ENCODE results near the gene TEX48.

TEX48 gene

GRCh38 chr9:114666851-114667250, 15.1 kb downstream of the TEX48 start:
- DNase-seq (ENCODE audit: low spot score) = no peak

DNA sequence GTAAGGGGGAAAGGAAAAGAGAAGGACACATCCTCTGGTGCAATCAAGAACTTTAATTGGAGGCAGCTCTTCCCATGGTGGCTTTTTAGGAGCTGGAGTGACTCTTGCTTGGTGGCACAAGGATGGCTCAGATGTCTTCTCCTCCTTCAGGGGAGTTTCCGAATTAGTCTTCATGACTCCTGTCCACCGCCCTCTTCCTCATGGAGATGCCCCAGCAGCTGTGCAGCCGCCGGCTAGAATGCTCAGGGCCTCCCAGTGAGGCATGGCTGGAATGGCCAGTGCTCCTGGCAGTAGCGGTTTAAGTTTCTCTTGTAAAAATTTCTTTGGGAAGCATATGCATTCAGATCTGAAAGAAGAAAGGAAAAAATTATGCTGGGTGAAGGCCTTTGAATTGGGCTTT, 15.6 kb downstream of the TEX48 start:
- no peak for DNase-seq (ENCODE audit: low spot score)

GRCh38 chr9:114664181-114664580, 17.8 kb downstream of the TEX48 start:
- DNase-seq (ENCODE audit: low spot score) = no peak

GRCh38 chr9:114662081-114662989, 19.7 kb downstream of the TEX48 start:
- DNase-seq (ENCODE audit: low spot score) = peak; percentile 76

DNA sequence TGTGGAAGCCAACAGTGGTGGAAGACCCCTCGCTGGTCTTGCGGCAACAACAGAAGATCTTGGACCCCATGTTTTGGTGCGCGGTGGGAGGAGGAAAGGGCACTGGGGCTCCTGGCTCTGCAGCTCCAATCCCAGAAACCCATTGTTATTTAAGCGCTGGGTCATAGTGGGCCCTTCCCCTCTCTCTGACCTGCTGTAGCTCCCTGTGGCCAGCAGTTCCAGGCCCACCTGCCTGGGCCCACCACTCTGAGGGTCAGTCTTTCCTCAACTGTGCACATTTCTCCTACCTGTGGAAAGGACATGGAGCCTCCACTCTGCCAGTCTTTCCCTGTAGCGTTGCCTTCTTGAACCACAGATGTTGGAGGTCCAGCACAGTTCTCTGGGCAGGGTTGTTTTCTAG, 24.3 kb downstream of the TEX48 start, which contains the start of gene TEX53:
Gene TEX53, minus strand, starts transcription at position 101 of the 400 bp plus-strand sequence. Its CDS starts 31 bp downstream, at position 70.
- no peak for DNase-seq (ENCODE audit: low spot score)

DNA sequence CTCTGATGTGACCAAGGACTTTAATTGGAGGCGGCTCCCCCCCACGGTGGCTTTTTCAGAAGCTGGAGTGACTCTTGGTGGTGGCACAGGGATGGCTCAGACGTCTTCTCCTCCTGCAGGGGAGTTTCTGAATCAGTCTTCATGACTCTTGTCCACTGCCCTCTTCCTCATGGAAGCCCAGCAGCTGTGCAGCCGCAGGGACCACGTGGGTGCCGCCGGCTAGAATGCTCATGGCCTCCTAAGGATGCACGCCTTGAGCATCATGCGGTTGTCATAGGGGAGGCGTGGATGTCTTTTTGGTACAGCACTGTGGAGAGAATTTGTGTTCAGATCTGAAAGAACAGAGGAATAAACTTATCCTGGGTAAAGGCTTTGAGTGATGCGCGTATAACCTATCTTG, 25.7 kb downstream of the TEX48 start:
- DNase-seq (ENCODE audit: low spot score) = no peak

DNA sequence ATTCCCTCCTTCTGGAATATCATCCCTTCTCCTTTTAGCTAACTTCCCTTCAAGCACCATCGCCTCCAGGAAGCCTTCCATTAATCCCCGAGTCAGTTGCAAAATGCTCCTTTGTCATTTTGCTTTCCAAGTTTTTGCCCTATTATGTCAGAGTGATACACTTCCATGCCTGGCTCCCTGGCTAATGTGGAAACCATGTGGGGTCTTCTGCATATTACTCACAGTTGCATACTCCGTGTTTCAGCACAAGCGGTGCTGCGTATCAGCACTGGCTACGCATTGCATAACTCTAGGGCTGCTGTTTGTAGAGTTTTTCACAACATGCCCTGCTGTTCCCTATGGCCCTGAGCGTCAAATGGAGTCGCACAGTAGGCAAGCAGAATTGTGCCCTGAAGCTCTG, 26.3 kb downstream of the TEX48 start:
- DNase-seq (ENCODE audit: low spot score) = no peak

GRCh38 chr9:114653556-114654159, 28.3 kb downstream of the TEX48 start:
- DNase-seq (ENCODE audit: low spot score) = peak; percentile 78

GRCh38 chr9:114652776-114653555, 29.0 kb downstream of the TEX48 start:
- no peak for DNase-seq (ENCODE audit: low spot score)

DNA sequence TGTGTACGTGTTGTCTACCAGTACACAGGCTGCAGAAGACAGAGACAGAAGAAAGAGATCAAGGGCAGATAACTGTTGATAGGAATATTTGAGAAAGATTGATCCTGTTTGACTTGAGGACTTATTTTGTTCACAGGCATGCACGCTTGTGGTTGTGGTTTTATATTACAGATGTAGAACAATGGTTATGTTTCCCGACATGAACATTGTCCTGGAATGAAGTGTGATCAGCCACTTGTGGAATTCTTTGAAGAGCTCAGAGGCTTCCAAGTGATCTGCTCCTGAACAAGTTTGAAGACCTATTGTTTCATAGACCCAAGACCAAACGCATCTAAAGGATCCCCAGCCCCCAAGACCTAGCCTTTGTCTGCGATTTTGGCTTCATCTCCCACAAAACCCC, 38.1 kb downstream of the TEX48 start:
- no peak for DNase-seq (ENCODE audit: low spot score)

- no peak for DNase-seq (ENCODE audit: low spot score)
Observed at GRCh38 chr9:114643001-114643400, 39.0 kb downstream of the TEX48 start.

DNA sequence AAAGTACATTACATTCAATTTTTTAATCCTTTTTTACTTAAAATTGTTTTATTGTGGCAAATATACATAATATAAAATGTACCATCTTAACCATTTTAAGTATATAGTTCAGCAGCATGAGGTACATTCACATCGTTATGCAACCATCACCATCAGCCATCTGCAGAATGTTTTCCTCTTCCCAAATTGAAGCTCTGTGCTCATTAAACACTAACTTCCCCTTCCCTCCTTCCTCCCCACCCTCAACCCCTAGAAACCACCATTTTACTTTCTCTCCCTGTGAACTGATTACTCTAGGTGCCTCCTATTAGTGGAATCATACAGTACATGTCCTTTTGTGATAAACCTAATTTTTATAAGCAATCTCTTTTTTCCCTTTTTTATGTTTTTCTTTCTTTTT, 40.0 kb downstream of the TEX48 start:
- DNase-seq (ENCODE audit: low spot score) = no peak

GRCh38 chr9:114638404-114638803, 43.6 kb downstream of the TEX48 start:
- no peak for DNase-seq (ENCODE audit: low spot score)

DNA sequence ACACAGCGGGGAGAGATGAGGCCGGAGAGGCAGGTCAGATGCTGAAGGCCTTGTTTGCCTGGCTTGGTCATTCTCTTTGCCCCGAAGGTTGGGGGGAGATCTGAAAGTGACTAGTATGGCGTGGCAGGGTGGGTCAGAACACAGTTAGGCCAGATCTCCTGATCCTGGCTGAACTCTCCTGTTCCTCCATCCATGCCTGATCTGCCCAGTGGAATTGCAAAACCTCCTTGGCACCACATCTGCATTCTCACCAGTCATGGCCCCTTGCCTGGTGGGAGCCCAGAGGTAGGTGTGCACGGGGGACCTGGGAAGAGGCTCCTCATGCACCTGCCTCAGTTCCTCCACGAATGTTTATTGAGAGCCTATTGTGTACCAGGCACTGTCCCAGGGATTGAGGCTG, 47.6 kb downstream of the TEX48 start:
- no peak for DNase-seq (ENCODE audit: low spot score)

DNA sequence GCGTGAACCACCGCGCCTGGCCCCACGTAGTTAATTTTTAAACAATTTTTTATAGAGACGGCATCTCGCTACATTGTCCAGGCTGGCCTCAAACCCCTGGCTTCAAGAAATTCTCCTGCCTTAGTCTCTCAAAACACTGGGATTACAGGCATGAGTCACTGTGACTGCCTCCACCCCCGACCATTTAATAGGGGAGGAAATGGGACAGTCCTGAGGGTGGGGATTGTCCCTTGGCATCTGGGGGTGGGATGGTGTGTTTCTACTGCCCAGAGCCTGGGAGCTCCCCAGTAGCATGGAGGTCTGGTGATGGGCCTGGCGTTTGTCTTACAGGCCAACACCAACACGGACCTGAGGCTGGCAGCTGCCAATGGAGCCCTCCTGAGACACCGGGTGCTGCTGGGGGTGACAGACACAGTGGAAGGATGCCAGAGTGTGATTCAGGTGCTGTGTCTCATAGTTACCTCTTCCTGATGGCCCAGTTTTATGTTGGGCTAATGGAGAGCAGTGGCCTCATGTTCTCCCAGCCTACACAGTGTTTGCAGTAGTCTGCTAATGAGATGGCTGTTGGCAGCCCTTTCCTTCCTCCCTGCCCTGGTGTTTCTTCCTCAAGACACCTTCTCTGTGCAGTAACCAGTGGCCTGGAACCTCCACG, 48.4 kb downstream of the TEX48 start:
- no peak for DNase-seq (ENCODE audit: low spot score)

DNA sequence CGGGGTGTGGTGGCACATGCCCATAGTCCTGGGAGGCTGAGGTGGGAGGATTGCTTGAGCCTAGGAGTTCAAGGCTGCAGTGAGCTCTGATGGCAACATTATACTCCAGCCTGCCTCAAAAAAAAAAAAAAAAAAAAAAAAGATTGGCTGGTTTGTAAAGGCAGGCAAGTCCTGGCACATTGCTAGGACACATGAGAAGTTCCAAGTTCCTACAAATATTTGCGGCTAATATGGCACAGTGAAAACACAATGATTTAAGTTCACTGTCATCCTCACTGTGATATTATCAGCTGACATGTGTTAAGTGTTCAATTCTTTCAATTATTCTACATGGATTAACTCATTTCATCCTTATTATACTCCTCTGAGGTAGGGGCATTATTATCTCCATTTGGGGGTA, 50.8 kb downstream of the TEX48 start:
- DNase-seq (ENCODE audit: low spot score) = no peak

DNA sequence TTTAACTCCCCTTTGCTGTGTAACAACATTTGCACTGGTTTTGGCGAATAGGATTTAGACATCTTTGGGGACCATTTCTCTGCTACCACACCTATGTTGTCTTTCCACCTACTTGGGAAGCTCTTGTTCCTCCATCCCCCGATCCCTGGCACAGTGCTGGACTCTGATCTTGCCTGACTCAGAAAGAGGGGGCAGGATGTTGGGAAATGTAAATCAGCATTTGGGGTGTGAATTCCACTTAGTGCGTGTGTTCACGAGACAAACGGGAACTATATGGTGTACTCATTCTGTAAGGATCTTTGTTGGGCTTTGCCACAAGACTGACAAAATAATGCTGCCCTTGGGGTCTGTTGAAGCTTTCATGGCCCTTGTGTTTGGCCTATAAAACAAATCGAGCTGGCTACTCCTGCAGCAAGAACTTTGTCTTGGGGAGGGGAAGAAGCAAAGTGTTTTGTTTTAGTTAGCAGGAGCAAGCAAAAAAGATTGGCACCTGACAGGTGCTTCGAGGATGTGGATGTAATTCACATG, 52.4 kb downstream of the TEX48 start:
- no peak for DNase-seq (ENCODE audit: low spot score)

GRCh38 chr9:114627553-114627952, 54.4 kb downstream of the TEX48 start:
- no peak for DNase-seq (ENCODE audit: low spot score)

- no peak for DNase-seq (ENCODE audit: low spot score)
Observed at GRCh38 chr9:114626415-114627020, 55.5 kb downstream of the TEX48 start.

- DNase-seq (ENCODE audit: low spot score) = no peak
Observed at GRCh38 chr9:114624677-114625076, 57.3 kb downstream of the TEX48 start.

DNA sequence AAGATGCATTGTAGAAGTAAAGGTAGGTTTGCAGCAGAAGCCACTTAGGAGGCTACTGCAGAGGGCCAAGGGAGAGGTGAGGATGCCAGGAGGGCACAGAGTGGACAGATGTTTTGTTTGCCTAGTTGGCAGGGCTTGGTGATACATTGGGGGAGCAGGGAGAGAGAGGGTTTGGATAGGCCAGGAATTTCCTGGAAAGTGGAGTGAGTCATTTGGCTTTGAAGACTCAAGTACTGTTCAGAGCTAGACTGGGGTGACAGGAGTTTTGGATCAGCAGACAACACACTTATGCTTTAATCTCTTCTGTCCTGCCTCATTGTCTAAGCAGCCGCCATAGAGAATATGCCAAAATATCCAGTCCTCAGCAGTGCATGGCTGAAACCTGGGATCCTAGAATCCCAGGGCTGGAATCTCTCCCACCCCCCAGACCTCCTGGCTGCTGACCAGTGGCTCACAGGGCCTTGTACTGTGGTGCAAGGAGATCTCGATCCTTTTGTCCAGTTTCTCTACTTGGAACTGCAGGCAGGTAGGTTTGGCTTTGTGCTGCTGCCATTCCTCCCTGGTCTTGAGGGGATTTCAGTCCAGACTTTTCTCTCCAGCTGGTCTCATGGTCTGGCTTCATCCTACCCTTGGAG, 59.9 kb downstream of the TEX48 start:
- DNase-seq (ENCODE audit: low spot score) = peak; percentile 72
